Immature natural killer cell (primary cell): ENCODE data around the gene ARL8A. TPM values are rescaled to one million over a fixed set of nuclear protein-coding genes. Genes with fewer than 3 reads are reported as not detected.

Experiments
- DNase-seq, 3 donors: peaks; one replicate each; pipeline ENCODE4 v3.0.0; 2022; ENCODE audit warnings: mixed read lengths in 1 of 3
- H3K27ac Mint-ChIP-seq, 6 donors: one replicate each; pipeline ENCODE4 v1.8.0; 2020; ENCODE audit warnings: mixed read lengths in 6 of 6, mild to moderate bottlenecking in 5 of 6, inconsistent platforms in 4 of 6, moderate library complexity in 3 of 6
- H3K27me3 Mint-ChIP-seq, 3 donors: one replicate each; pipeline ENCODE4 v1.8.0; 2020 to 2021; ENCODE audit warnings: low read depth in 3 of 3, mild to moderate bottlenecking in 3 of 3, mixed read lengths in 3 of 3, moderate library complexity in 3 of 3, inconsistent platforms in 1 of 3
- H3K36me3 Mint-ChIP-seq, 3 donors: one replicate each; pipeline ENCODE4 v1.8.0; 2020; ENCODE audit warnings: mixed read lengths in 3 of 3, inconsistent platforms in 2 of 3, mild to moderate bottlenecking in 2 of 3
- H3K4me1 Mint-ChIP-seq, 2 donors: one replicate each; pipeline ENCODE4 v1.8.0; 2020; ENCODE audit warnings: inconsistent platforms in 2 of 2, mild to moderate bottlenecking in 2 of 2, mixed read lengths in 2 of 2, moderate library complexity in 1 of 2
- H3K4me3 Mint-ChIP-seq, 5 donors: one replicate each; pipeline ENCODE4 v1.8.0; 2020; ENCODE audit warnings: mild to moderate bottlenecking in 5 of 5, mixed read lengths in 5 of 5, inconsistent platforms in 3 of 5, moderate library complexity in 3 of 5
- H3K9me3 Mint-ChIP-seq, 6 donors: one replicate each; pipeline ENCODE4 v1.8.0; 2020; ENCODE audit warnings: mild to moderate bottlenecking in 6 of 6, mixed read lengths in 6 of 6, inconsistent platforms in 4 of 6, moderate library complexity in 3 of 6
- polyA plus RNA-seq, 3 donors: library from polyadenylated mRNA; unstranded; fragments of 300-500 nt; fragmentation: Illumina TruSeq; gene quantifications; one replicate each; pipeline ENCODE4 v1.2.3, GENCODE V29; 2021

Gene ARL8A
- polyA plus RNA-seq, 3 donors from 2014 or later: 9.7 to 15.0 (median 11.0) TPM

DNA sequence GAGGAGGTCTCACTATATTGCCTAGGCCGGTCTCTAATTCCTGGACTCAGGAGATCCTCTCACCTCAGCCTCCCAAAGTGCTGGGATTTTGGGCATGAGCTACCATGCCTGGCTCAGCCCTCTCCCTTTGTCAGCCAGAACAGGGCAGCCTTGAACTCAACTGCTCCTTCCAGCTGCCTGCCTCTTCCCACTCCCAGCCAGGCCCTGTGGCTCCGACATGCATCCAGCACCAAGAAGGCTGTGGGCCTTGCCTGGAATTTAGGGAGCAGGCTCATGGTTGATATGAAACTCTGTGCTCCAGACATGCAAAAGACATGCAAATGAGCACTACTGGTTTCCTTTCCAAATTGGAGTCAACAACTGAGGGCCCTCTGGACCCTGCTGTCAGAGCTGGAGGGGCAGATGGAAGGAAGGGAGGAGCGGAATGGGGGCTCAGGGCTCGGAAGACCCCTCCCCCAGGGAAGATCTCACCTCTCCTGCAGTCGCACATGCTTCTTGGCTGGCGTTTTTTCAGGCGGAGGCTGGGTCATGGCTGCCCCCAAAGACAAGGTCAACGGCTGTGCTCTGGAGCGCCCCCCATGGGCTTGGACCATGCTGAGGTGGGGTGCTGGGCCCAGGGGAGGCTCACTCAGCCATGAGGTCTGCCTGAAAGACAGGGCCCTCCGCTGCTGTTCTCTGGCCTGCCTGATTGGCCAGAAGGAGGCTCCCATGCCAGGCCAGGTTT is 14.4 kb upstream of the ARL8A start:
- Mint-ChIP-seq H3K4me3 (peak overlapping the region; percentile 96 to 98 (median 98)), H3K9me3 (peaks cover 0 to 1% (median 0%) of the 10 kb centered on the region in 6 donors), H3K4me1 (peaks cover 82 to 88% of the 10 kb centered on the region in 2 donors), H3K36me3 (peaks cover 12 to 22% (median 17%) of the 10 kb centered on the region in 3 donors), H3K27me3 (peaks cover 7 to 18% (median 10%) of the 10 kb centered on the region in 3 donors), H3K27ac (peak overlapping the region; percentile 93 to 100 (median 100))
- DNase-seq: no peak

DNA sequence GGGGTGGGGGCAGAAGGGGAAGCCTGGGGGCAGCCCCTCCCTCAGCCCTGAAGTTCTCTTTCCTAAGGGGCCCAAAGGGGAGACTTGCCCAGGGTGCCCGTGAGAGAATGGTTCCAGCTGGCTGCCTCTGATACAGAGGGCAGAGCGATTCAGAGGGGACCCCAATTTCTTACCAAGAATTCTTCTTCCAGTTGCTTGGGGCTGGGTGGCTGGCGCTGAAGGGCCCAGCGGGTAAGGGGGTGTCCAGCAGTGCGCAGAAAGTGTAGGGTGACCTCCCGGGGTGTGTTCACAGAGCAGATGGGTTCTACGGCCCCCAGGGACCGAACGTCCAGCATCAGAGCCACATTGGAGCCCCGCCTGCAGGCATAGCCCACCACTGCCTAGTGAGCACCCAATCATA is 13.4 kb upstream of the ARL8A start:
- peak overlapping the region; percentile 53 to 100 (median 98) for H3K27ac Mint-ChIP-seq
- H3K36me3 Mint-ChIP-seq: peaks cover 12 to 28% (median 24%) of the 10 kb centered on the region in 3 donors
- H3K4me3 Mint-ChIP-seq: peak overlapping the region in 2 of 5 donors; percentile 23 to 35
- peaks cover 7 to 18% (median 13%) of the 10 kb centered on the region in 3 donors for H3K27me3 Mint-ChIP-seq
- no peak for DNase-seq
- H3K4me1 Mint-ChIP-seq: peaks cover 75 to 78% of the 10 kb centered on the region in 2 donors
- peaks cover 0 to 1% (median 0%) of the 10 kb centered on the region in 6 donors for H3K9me3 Mint-ChIP-seq

DNA sequence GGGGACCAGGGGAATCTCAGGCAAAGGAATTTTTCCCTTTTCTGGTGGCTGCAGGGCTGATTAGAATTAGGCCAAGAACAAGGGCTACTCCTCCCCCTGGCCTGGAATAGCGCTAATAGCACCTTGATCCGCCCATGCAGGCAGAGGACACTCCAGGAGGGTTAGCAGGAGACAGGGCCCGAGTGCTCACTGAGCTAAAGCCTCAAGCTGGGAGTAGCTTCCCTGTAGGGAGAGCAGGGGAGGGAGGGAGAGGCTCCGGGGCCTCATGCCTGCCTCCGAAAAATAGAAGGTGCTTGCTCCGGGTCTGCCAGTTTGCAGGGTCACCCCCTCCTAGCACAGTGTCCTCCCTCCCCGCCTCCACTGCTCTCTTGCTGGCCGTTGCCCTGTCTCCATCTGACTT is 12.1 kb upstream of the ARL8A start:
- Mint-ChIP-seq H3K4me1 (peaks cover 61 to 65% of the 10 kb centered on the region in 2 donors), H3K9me3 (peaks cover 0 to 1% (median 0%) of the 10 kb centered on the region in 6 donors), H3K4me3 (no peak overlapping the region), H3K27me3 (peaks cover 5 to 17% (median 13%) of the 10 kb centered on the region in 3 donors), H3K27ac (peak overlapping the region in 5 of 6 donors; percentile 28 to 83 (median 79)), H3K36me3 (peaks cover 12 to 35% (median 24%) of the 10 kb centered on the region in 3 donors)
- no peak for DNase-seq

DNA sequence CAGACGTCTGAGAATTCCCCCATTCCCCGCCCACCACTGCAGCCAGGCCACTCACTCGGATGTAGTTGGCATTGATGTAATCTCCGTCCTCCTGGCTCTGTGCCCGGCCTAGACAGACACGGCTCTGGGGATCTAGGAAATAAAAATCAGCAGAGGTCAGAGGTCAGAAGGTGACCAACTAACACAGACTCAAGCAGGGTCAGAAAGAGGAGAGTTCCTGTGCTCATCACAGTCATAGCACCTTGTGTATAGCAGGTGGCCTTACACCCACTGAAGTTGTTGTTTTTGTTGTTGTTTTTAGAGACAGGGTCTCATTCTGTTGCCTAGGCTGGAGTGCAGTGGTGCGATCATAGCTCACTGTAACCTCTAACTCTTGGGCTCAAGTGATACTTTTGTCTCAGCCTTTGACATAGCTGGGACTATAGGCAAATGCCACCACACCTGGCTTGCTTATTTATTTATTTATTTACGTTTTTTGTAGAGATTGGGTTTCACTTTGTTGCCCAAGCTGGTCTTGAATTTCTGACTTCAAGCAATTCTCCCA is 11.0 kb upstream of the ARL8A start:
- H3K9me3 Mint-ChIP-seq: peaks cover 0 to 1% (median 0%) of the 10 kb centered on the region in 6 donors
- H3K27me3 Mint-ChIP-seq: peaks cover 8 to 13% (median 13%) of the 10 kb centered on the region in 3 donors
- no peak overlapping the region for H3K4me3 Mint-ChIP-seq
- H3K4me1 Mint-ChIP-seq: peaks cover 53 to 54% of the 10 kb centered on the region in 2 donors
- peak overlapping the region; percentile 28 to 83 (median 60) for H3K27ac Mint-ChIP-seq
- no peak for DNase-seq
- peaks cover 19 to 43% (median 31%) of the 10 kb centered on the region in 3 donors for H3K36me3 Mint-ChIP-seq

DNA sequence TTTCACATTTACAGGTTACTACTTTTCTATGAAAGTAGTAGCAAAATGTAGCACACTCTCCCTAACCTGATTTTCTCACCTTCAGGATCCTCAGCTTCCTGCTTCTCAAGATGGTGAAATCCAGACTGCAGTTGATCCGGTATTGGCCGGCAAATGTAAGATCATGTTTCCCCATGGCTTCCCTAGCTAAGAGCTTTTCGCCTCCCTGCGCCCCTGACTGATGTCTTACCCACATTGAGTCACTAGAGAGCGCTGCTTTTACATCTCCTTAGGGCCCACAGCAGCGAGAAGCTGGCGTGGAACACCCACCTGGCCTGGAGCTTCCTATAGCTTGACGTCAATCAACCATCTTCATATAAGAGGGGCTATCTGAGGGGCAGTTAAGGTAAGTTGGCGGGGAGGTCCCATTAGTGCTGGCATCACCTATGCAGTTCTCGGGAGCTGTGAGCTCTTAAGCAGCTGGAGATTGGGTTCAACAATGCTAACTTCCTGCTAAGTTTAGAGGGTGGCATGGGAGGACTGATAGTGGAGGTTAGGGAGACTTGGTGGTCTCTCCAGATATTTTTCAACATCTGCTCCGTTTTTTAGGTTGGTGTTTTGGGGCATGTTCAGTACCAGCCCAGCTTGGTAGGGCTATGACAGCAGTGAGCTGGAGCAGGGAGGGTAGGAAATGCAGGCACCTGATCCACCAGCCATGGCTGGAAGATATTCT is 10.4 kb upstream of the ARL8A start:
- peak overlapping the region; percentile 43 to 87 (median 72) for H3K27ac Mint-ChIP-seq
- peaks cover 20 to 48% (median 32%) of the 10 kb centered on the region in 3 donors for H3K36me3 Mint-ChIP-seq
- H3K9me3 Mint-ChIP-seq: peaks cover 0 to 1% (median 0%) of the 10 kb centered on the region in 6 donors
- H3K4me1 Mint-ChIP-seq: peaks cover 46 to 48% of the 10 kb centered on the region in 2 donors
- peak in 2 of 3 donors; percentile 26 to 46 for DNase-seq
- H3K27me3 Mint-ChIP-seq: peaks cover 4 to 8% (median 7%) of the 10 kb centered on the region in 3 donors
- H3K4me3 Mint-ChIP-seq: no peak overlapping the region

DNA sequence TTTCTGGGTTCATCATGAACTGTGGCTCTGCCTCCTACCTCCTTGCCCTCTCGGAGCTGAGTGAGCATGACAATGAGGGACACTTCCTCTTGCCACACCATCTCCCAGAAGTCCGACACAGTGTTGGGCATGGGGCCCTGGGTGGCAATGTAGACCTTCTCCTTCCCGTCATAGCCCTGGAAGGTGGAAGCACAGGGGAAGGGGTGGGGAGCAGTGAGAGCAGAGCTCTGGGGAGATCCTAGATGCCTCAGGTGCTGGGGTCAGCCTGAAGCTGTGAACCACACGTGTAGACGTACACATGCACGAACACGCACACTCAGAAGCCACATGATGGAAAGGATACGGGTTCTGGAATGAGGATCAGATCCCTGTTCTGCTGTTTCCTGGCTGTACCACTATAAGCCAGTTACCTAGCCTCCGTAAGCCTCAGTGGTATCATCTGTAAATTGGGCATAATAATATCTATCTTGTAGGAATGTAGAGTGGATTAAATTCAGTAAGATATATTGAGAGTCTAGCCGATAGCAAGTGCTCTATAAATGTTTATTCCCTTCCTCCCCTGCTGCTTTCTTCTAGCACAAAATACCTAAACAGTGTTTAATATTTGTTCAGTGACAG is 9.7 kb upstream of the ARL8A start:
- peaks cover 41% of the 10 kb centered on the region in 2 donors for H3K4me1 Mint-ChIP-seq
- no peaks in the 10 kb centered on the region for H3K9me3 Mint-ChIP-seq
- H3K27ac Mint-ChIP-seq: peak overlapping the region; percentile 43 to 87 (median 72)
- H3K27me3 Mint-ChIP-seq: peaks cover 3 to 4% (median 4%) of the 10 kb centered on the region in 3 donors
- DNase-seq: no peak
- H3K36me3 Mint-ChIP-seq: peaks cover 20 to 52% (median 37%) of the 10 kb centered on the region in 3 donors
- H3K4me3 Mint-ChIP-seq: no peak overlapping the region

DNA sequence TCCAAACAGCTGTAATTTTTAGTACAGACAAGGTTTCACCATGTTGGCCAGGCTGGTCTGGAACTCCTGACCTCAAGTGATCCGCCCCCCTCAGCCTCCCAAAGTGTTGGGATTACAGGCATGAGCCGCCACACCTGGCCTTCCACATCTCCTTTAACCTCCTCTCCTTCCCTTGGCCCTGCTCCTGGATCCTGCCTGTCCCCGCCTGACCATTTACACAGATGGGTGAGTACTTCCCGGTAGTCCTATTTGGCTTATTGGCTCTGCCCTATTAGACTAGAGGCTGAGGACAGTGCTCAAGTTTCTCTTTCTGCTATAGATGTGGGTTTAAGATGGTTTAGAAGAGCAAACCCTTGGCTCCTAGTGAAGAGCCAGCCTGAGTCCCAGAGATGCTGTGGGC is 8.7 kb upstream of the ARL8A start:
- Mint-ChIP-seq H3K4me3 (no peak overlapping the region), H3K4me1 (peaks cover 31 to 32% of the 10 kb centered on the region in 2 donors), H3K9me3 (no peaks in the 10 kb centered on the region), H3K27ac (peak overlapping the region in 5 of 6 donors; percentile 0 to 78 (median 55)), H3K27me3 (peaks cover 1 to 4% (median 4%) of the 10 kb centered on the region in 3 donors), H3K36me3 (peaks cover 20 to 55% (median 39%) of the 10 kb centered on the region in 3 donors)
- DNase-seq: no peak

DNA sequence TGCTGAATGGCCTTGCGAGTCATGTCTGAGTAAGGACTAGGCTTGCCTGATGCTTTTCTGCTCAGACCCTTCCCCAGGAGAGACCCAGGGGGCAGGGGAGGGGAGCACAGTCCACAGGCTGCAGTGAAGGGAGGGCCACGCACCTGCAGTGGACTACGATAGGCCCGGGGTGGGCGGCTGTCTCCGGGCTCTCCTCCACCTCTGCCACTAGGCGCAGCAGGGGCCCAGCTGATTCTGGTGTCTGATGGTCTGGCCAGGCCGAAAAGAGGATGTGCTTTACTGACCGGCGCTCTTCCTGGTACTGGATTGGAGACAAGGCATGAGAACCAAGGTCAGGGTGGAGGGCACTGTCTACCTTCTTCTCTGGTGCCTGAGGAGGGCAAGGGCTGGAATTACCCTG is 7.9 kb upstream of the ARL8A start:
- Mint-ChIP-seq H3K36me3 (peaks cover 23 to 57% (median 44%) of the 10 kb centered on the region in 3 donors), H3K9me3 (no peaks in the 10 kb centered on the region), H3K27me3 (peaks cover 1 to 4% (median 4%) of the 10 kb centered on the region in 3 donors), H3K27ac (peak overlapping the region in 1 of 6 donors; percentile 7), H3K4me1 (peaks cover 22 to 23% of the 10 kb centered on the region in 2 donors), H3K4me3 (no peak overlapping the region)
- DNase-seq: no peak

DNA sequence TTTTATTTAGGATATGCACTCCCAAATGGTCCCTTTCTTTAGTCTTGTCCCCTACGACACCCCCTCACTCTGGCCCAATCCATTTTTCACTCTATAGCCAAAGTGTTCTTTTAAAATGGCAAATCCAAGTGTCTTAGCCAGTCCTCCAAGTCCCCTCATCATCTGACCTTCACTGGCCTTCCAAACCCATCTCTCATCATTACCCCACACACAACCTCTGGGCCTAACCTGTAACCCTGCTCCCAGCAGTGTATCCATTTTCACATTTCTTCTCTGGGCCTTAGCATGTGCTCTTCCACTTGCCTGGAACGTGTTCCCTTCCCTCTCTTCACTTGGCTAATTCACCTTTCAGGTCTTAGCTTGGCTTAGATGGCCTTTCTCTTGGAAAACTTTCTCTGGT is 6.5 kb upstream of the ARL8A start:
- peaks cover 15 to 19% of the 10 kb centered on the region in 2 donors for H3K4me1 Mint-ChIP-seq
- H3K4me3 Mint-ChIP-seq: no peak overlapping the region
- peaks cover 19 to 52% (median 41%) of the 10 kb centered on the region in 3 donors for H3K36me3 Mint-ChIP-seq
- H3K27me3 Mint-ChIP-seq: peaks cover 0 to 4% (median 4%) of the 10 kb centered on the region in 3 donors
- H3K9me3 Mint-ChIP-seq: no peaks in the 10 kb centered on the region
- peak overlapping the region; percentile 0 to 69 (median 40) for H3K27ac Mint-ChIP-seq
- no peak for DNase-seq

DNA sequence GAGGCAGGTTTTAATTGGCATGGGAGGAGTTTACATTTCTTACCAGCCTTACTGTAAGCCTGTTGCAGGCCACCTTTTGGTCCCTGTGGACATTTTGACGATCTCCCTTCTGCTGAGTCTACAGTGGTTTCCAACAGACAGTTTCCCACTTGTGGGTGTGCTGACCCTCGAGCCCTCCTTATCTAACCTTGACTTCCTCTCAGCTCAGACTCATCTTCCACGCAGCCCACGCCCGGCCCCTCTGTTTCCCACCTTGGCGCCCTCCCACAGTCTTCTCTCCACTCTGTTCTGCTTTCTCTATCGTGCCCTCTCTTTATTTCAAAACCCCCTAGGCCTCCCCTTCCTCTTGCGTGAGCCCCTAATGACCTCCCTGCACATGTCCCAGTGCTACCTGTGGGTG is 6.1 kb upstream of the ARL8A start:
- peaks cover 13 to 19% of the 10 kb centered on the region in 2 donors for H3K4me1 Mint-ChIP-seq
- H3K9me3 Mint-ChIP-seq: no peaks in the 10 kb centered on the region
- no peak overlapping the region for H3K4me3 Mint-ChIP-seq
- H3K27ac Mint-ChIP-seq: peak overlapping the region; percentile 17 to 69 (median 40)
- peaks cover 0 to 4% (median 4%) of the 10 kb centered on the region in 3 donors for H3K27me3 Mint-ChIP-seq
- no peak for DNase-seq
- H3K36me3 Mint-ChIP-seq: peaks cover 17 to 49% (median 37%) of the 10 kb centered on the region in 3 donors

DNA sequence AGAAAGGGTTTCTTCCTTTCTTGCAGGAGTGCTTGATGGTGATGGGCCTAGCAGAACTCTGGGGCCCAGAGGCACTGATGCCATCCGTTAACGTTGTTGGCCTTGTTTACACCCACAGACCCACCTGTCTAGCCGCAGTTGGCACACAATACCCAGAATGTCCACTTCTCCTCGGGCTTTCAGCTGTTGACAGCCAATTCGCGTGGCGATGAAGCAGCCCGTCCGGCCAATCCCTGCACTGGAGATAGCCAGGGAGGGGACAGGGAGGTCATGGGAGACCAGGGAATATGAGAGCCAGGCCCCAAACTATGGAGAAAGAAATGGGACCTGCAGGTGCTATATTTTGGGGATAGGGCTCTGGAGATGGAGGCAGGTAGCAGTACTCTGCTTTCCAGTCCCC is 5.7 kb upstream of the ARL8A start:
- Mint-ChIP-seq H3K4me3 (no peak overlapping the region), H3K36me3 (peaks cover 17 to 45% (median 34%) of the 10 kb centered on the region in 3 donors), H3K27ac (peak overlapping the region in 3 of 6 donors; percentile 17 to 65 (median 58)), H3K4me1 (peaks cover 15 to 19% of the 10 kb centered on the region in 2 donors), H3K27me3 (peaks cover 2 to 5% (median 5%) of the 10 kb centered on the region in 3 donors), H3K9me3 (no peaks in the 10 kb centered on the region)
- no peak for DNase-seq

DNA sequence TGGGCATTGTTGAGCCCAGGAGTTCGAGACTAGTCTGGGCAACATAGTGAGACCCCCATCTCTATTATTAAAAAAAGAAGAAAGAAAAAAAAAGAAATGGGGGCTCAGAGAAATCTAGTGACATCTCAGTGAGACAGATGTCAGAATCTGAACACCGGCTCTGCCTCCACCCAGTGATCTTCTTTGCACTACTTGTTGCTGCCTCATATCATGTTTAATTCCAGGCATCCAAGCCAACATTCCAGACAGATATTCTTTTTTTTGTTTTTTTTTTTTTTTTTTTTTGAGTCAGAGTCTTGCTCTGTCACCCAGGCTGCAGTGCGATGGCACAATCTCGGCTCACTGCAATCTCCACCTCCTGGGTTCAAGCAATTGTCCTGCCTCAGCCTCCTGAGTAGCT is 5.0 kb upstream of the ARL8A start:
- no peak overlapping the region for H3K4me3 Mint-ChIP-seq
- no peak for DNase-seq
- peaks cover 11 to 16% of the 10 kb centered on the region in 2 donors for H3K4me1 Mint-ChIP-seq
- peak overlapping the region in 3 of 6 donors; percentile 13 to 60 (median 17) for H3K27ac Mint-ChIP-seq
- H3K27me3 Mint-ChIP-seq: peaks cover 6 to 9% (median 6%) of the 10 kb centered on the region in 3 donors
- H3K9me3 Mint-ChIP-seq: no peaks in the 10 kb centered on the region
- H3K36me3 Mint-ChIP-seq: peaks cover 12 to 39% (median 28%) of the 10 kb centered on the region in 3 donors

DNA sequence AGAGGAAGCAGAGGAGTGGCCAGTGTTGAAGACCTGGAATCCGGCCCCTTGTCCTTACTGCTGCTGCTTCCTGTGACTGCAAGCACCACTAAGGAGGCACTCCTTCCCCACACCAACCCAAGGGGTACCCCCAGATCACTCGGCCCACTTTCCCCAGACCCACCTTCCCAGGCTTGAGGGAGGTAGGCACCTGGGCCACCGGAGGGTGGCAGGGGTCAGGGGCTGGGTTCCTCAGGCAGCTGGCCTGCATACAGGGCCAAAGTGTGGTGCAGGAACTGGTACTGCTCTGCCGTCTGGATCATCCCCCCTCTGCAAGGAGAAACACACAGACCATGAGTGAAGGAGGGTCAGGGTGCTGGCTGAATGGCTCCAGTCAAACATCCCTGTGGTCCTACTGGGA is 3.9 kb upstream of the ARL8A start:
- Mint-ChIP-seq H3K36me3 (peaks cover 11 to 34% (median 24%) of the 10 kb centered on the region in 3 donors), H3K9me3 (no peaks in the 10 kb centered on the region), H3K4me1 (peaks cover 12 to 19% of the 10 kb centered on the region in 2 donors), H3K27ac (peak overlapping the region in 2 of 6 donors; percentile 12 to 72), H3K27me3 (peaks cover 6 to 9% (median 6%) of the 10 kb centered on the region in 3 donors), H3K4me3 (no peak overlapping the region)
- DNase-seq: no peak
